HepG2 (cell line): ENCODE measurements around the gene NAB1. TPM values are rescaled to one million over a fixed set of nuclear protein-coding genes. Genes with fewer than 3 reads are reported as not detected.

Experiments used
- ATAC-seq: fragments of 200-7000 bp; cut with Tn5 transposase; 3 replicates; pipeline ENCODE4 v1.9.1; 2020; ENCODE audit warnings: mild to moderate bottlenecking, moderate library complexity
- BruUV-seq: library from RNA; stranded (reverse); fragments of 400-500 nt; replicated peaks from 2 replicates; lab custom pipeline; 2021; lab: Mats Ljungman, UMichigan
- CTCF ChIA-PET: fragments of 300-600 bp; formaldehyde crosslinking; extraction: SDS; loops from one replicate; lab custom pipeline; 2021; ENCODE audit warnings: low total read pairs, inconsistent platforms, low intra/inter-chr PET ratio; lab: Yijun Ruan, JAX
- POLR2A ChIA-PET: fragments of 350-600 bp; sonication (Branson Sonifier 250); formaldehyde crosslinking; loops from one replicate; lab custom pipeline; 2020; ENCODE audit warnings: antibody characterized with exemption, inconsistent platforms; lab: Yijun Ruan, JAX
- DNase-seq: peaks from one replicate; pipeline ENCODE4 v3.0.0-alpha.2; 2015; ENCODE audit warnings: low spot score
- FAIRE-seq: peaks from 3 replicates; lab custom pipeline; 2011; peaks lifted over from hg19 to GRCh38; lab: Jason Lieb, UNC
- H2AFZ ChIP-seq: one replicate; pipeline ENCODE4 v1.6.1; 2011; ENCODE audit warnings: low read length, inconsistent platforms
- H3K27ac ChIP-seq: fragments of 300-600 bp; 3 replicates; pipeline ENCODE4 v1.8.0; 2011; ENCODE audit warnings: mixed run types, mild to moderate bottlenecking, mixed read lengths, low read length, inconsistent platforms; ENCODE audit not compliant: insufficient read depth; ENCODE audit errors: extremely low read length
- H3K27me3 ChIP-seq, 2 experiments: fragments of 200-600 bp in 1 of 2; 2 replicates in 1 of 2; 3 replicates in 1 of 2; pipeline versions ENCODE4 v1.6.0 to v1.8.0; 2011; ENCODE audit warnings: low read length in 2 of 2, mild to moderate bottlenecking in 2 of 2, moderate library complexity in 2 of 2, inconsistent platforms in 1 of 2; ENCODE audit not compliant: insufficient read depth in 2 of 2, control insufficient read depth in 1 of 2
- H3K36me3 ChIP-seq, 2 experiments: fragments of 200-600 bp in 1 of 2; replicated peaks in 1 of 2; 2 replicates in 1 of 2; 3 replicates in 1 of 2; pipeline versions ENCODE4 v1.5.1 to v1.8.0; 2011; ENCODE audit warnings: low read length in 2 of 2, inconsistent platforms in 1 of 2; ENCODE audit not compliant: insufficient read depth in 2 of 2, control insufficient read depth in 1 of 2
- H3K4me1 ChIP-seq: 2 replicates; pipeline ENCODE4 v1.5.1; 2012; ENCODE audit warnings: low read length, inconsistent platforms; ENCODE audit not compliant: insufficient read depth
- H3K4me2 ChIP-seq: 2 replicates; pipeline ENCODE4 v1.6.0; 2011; ENCODE audit warnings: low read depth, low read length, inconsistent platforms
- H3K4me3 ChIP-seq, 3 experiments: fragments of 200-600 bp in 1 of 3; sonication (generic), shearing (Covaris generic) in 1 of 3; replicated peaks in 1 of 3; 2 replicates each; pipeline ENCODE4 v1.5.1; 2011 to 2016; ENCODE audit warnings: low read length in 3 of 3, inconsistent platforms in 2 of 3, low read depth in 2 of 3, mild to moderate bottlenecking in 2 of 3, control low read depth in 1 of 3, mixed read lengths in 1 of 3; ENCODE audit not compliant: insufficient read depth in 1 of 3
- H3K79me2 ChIP-seq: one replicate; pipeline ENCODE4 v1.6.1; 2011; ENCODE audit warnings: low read length, inconsistent platforms; ENCODE audit not compliant: insufficient read depth
- H3K9ac ChIP-seq: 2 replicates; pipeline ENCODE4 v1.6.0; 2011; ENCODE audit warnings: mild to moderate bottlenecking, low read depth, low read length, inconsistent platforms; ENCODE audit not compliant: insufficient read depth
- H3K9me3 ChIP-seq: 2 replicates; pipeline ENCODE4 v1.5.1; 2012; ENCODE audit warnings: mild to moderate bottlenecking, low read length
- H4K20me1 ChIP-seq: 2 replicates; pipeline ENCODE4 v1.6.0; 2011; ENCODE audit warnings: inconsistent platforms, mild to moderate bottlenecking, low read length, moderate library complexity; ENCODE audit not compliant: insufficient read depth
- ADNP ChIP-seq: sonication (generic); formaldehyde crosslinking; IDR thresholded peaks from 2 replicates; pipeline ENCODE4 v1.4.0; 2020; ENCODE audit warnings: missing genetic modification reagents
- ATF7-NPFF ChIP-seq: sonication (generic); formaldehyde crosslinking; IDR thresholded peaks from 2 replicates; pipeline ENCODE4 v1.8.1; 2023; ENCODE audit warnings: mild to moderate bottlenecking, low read depth, missing genetic modification reagents, moderate library complexity
- BRCA1 ChIP-seq: sonication (generic); formaldehyde crosslinking; IDR thresholded peaks from 2 replicates; pipeline ENCODE4 v1.4.0; 2020; ENCODE audit warnings: missing genetic modification reagents
- GABPB1 ChIP-seq: IDR thresholded peaks from 2 replicates; pipeline ENCODE4 v1.6.1; 2016; ENCODE audit warnings: mild to moderate bottlenecking, missing genetic modification reagents, moderate library complexity, missing compliant biosample characterization
- MTA1 ChIP-seq: sonication (generic); formaldehyde crosslinking; IDR thresholded peaks from 2 replicates; pipeline ENCODE4 v1.4.0; 2020; ENCODE audit warnings: missing genetic modification reagents, mild to moderate bottlenecking, borderline replicate concordance
- NFATC3 ChIP-seq: sonication (generic); formaldehyde crosslinking; IDR thresholded peaks from 2 replicates; pipeline ENCODE4 v1.5.1; 2020; ENCODE audit warnings: mild to moderate bottlenecking, missing genetic modification reagents
- RNF2 ChIP-seq: fragments of 450-650 bp; conservative IDR thresholded peaks from 2 replicates; pipeline ENCODE4 v1.6.1; 2016; ENCODE audit warnings: low read depth
- SATB2 ChIP-seq: sonication (generic); formaldehyde crosslinking; IDR thresholded peaks from 2 replicates; pipeline ENCODE4 v1.5.0; 2020; ENCODE audit warnings: missing genetic modification reagents
- SRF ChIP-seq: IDR thresholded peaks from 2 replicates; pipeline ENCODE4 v1.6.1; 2011; ENCODE audit warnings: mild to moderate bottlenecking, low read depth, low read length, moderate library complexity
- TP53 ChIP-seq: sonication (generic); formaldehyde crosslinking; conservative IDR thresholded peaks from 2 replicates; pipeline ENCODE4 v1.4.0; 2020; ENCODE audit warnings: missing genetic modification reagents
- ZBTB34 ChIP-seq: sonication (generic); formaldehyde crosslinking; IDR thresholded peaks from 2 replicates; pipeline ENCODE4 v1.8.0; 2022; ENCODE audit warnings: mild to moderate bottlenecking, missing genetic modification reagents
- ZFP41 ChIP-seq: sonication (generic); formaldehyde crosslinking; IDR thresholded peaks from 2 replicates; pipeline ENCODE4 v1.4.0; 2020; ENCODE audit warnings: mild to moderate bottlenecking, missing genetic modification reagents, borderline replicate concordance
- ZNF260 ChIP-seq: sonication (generic); formaldehyde crosslinking; IDR thresholded peaks from 2 replicates; pipeline ENCODE4 v1.4.0; 2020; ENCODE audit warnings: missing genetic modification reagents, low read depth, mild to moderate bottlenecking, borderline replicate concordance
- ZNF878 ChIP-seq: sonication (generic); formaldehyde crosslinking; IDR thresholded peaks from 2 replicates; pipeline ENCODE4 v1.8.1; 2023; ENCODE audit warnings: mild to moderate bottlenecking, missing genetic modification reagents, moderate library complexity
- WGBS: methylation state at CpG from one replicate; pipeline ENCODE4 v1.1.6; 2017; ENCODE audit warnings: low lambda C conversion rate; 5-methylcytosine and 5-hydroxymethylcytosine counted together
- in situ Hi-C: cut with HindIII; loops from 2 replicates; pipeline ENCODE4 v1.10.0; 2017; ENCODE audit warnings: low pct_unique_long_range_greater_than_20kb; ENCODE audit not compliant: extremely low pct_ligation_motif_present
- intact Hi-C: fragments of 100-400 bp; cut with micrococcal nuclease; formaldehyde crosslinking; loops from one replicate; pipeline ENCODE4 v1.10.0; 2022; ENCODE audit not compliant: unreplicated experiment
- polyA plus RNA-seq, 8 experiments: library from polyadenylated mRNA; depleted of rRNA in 3 of 8; stranded (reverse) in 7 of 8; unstranded in 1 of 8; fragments of >200 nt; fragmentation: Illumina TruSeq in 4 of 8; extraction: Trizol in 4 of 8; gene quantifications; 2 replicates each; pipeline versions ENCODE4 v1.2.1 to v1.2.3, GENCODE V29; 2011 to 2016; ENCODE audit warnings: low read depth in 4 of 8, missing spikeins in 1 of 8, mixed read lengths in 1 of 8; ENCODE audit not compliant: insufficient read depth in 1 of 8
- total RNA-seq, 5 experiments: library from RNA; depleted of rRNA; stranded (reverse); fragments of >200 nt; fragmentation: Illumina TruSeq; extraction: Trizol; gene quantifications; 2 replicates each; pipeline ENCODE4 v1.2.3, GENCODE V29; 2016; ENCODE audit warnings: low read depth in 1 of 5

The NAB1 gene
- total and polyA plus RNA-seq, 2 of the 13 experiments (the other 11 are each of a cell fraction or from before 2014, with no cell fraction given), result 24.5 to 46.0 TPM

- Histone ChIP-seq H2AFZ (no peak overlapping the region), H3K4me3 (no peak overlapping the region), H4K20me1 (no peaks in the 10 kb centered on the region), H3K36me3 (no peaks in the 10 kb centered on the region; a peak in 1 of 5 replicates), H3K9ac (no peak overlapping the region), H3K27ac (no peak overlapping the region)
- in situ Hi-C loops, result no loop called here
- BruUV-seq, result no TSS peak
- FAIRE-seq (no peak), ATAC-seq (no peak)
- ChIA-PET CTCF (no interaction called here), POLR2A (no interaction called here)
- intact Hi-C loops, result no loop called here
- 100% methylated on average over 1 of the region's 1 CpG for WGBS
- TF ChIP-seq ZNF260 (no peak), NFATC3 (CRISPR knock-in tag) (no peak), TP53 (CRISPR knock-in tag) (no peak), RNF2 (no peak), GABPB1 (CRISPR knock-in tag) (no peak), SATB2 (CRISPR knock-in tag) (no peak), ZFP41 (no peak), SRF (no peak), ADNP (no peak), MTA1 (CRISPR knock-in tag) (no peak), ZNF878 (CRISPR knock-in tag) (no peak), ATF7-NPFF (CRISPR knock-in tag) (no peak), ZBTB34 (CRISPR knock-in tag) (no peak), BRCA1 (CRISPR knock-in tag) (no peak)
- TF ChIP-seq, all 625 proteins: peak for 0
- H3K4me2 ChIP-seq, result no peak overlapping the region
- H3K79me2 ChIP-seq, result peaks cover 81% of the 10 kb centered on the region
- no peak for DNase-seq
- H3K27me3 ChIP-seq, result no peaks in the 10 kb centered on the region; a peak in 1 of 5 replicates
- no peaks in the 10 kb centered on the region for H3K9me3 ChIP-seq
- H3K4me1 ChIP-seq, result peaks cover 24% of the 10 kb centered on the region
Observed at GRCh38 chr2:190653231-190653630, 4.3 kb downstream of the NAB1 start.
